Measurements from ENCODE around the gene POLL.

Gene POLL

GRCh38 chr10:101559596-101560297, 28.3 kb downstream of the POLL start:
- DNase-seq, result no peak

DNA sequence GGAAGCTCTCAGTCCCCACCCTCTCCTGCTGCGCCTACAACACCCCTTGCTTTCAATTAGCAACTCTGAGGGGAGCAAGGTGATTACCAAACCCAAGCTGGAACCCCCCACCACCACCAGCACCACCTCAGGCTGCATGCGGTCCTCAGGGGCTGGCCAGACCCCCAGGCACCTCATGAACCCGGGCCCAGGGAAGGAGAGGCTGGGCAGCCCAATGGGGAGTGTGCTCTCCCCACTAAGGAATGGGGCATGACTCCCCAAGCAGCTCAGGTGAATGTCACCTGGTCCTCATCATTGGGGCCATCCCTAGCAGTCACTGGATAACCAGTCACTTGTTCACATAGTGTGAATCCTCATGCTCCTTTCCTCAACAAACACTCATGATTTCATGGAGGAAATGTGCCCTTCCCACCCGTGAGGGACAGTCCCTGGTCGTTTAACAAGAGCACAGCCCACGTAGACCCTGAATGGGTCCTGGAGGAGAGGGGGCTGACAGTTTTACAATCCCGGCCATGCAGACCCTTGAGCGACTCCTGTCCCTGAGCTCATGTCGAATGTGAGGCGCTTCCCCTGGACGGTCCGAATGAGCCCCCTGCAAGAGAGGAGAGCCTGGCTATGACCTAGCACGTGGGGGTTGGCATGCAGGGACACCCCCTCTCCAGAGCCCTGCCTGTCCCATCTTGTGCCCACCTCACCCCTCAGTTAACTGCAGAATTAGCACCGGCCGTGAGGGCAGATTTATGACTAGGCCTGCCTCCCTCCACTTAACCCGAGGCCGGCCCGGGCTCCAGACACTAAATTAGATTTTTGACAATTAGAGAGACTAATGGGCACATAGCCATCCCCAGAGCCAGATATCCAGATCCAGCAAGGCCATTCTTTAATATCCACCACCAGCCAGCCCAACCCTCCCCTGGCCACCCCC, 29.1 kb downstream of the POLL start:
- no peak for DNase-seq

DNA sequence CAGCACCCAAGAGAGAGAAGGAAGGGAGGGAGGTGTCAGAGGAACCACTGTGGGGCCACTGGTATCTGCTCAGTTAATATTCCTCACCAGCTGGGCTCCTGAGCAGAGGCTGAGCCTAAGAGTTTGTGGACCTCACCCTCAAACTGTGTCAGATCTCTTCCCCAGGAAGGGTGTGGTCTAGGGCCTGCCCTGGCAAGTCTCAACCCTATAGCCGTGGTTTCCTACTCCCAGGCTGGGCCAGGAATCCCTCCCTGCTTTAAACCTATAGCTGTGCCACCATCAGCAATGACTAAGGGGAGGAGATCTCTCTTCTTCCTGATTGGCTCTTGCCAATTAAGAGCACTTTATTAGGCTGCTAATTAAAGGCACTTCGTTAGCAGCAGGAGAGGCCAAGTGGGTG, 29.9 kb downstream of the POLL start:
- no peak for DNase-seq

DNA sequence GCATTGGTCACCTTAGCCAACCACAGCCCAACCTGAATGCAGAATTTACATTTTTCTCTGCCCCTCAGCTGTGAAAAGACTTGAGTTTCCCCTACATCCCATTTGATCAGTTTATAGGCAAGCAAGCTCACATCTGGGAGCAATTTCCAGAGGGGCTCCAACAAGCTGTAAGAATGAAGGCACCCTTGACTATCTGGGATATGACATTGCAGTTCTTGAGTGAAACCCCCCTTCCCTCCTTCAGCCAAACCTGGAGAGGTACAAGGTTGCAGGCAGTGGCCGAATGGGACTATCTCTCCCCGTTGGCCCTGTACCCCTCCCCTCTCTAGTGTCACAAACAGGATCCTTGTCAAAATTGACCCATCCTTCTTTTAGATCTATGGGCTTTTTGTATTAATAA, 30.5 kb downstream of the POLL start:
- DNase-seq, result no peak

GRCh38 chr10:101552442-101552841, 35.6 kb downstream of the POLL start:
- no peak for DNase-seq

- DNase-seq, result no peak
These were observed 37.1 kb downstream of the POLL start for GRCh38 chr10:101550965-101551364.

DNA sequence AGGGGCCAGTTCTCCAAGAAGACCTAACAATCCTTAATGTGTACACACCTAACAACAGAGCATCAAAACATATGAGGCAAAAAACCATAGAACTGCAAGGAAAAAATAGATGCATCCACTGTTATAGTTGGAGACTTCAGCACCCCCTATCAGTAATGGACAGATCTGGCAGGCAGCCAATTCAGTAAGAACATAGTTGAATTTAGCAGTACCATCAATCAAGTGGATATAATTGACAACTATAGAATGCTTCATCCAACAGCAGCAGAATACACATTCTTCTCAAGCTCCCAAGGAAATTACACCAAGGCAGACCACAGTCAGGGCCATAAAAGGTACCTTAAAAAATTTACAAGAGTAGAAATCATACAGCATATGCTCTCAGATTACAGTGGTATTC, 42.2 kb downstream of the POLL start:
- no peak for DNase-seq

DNA sequence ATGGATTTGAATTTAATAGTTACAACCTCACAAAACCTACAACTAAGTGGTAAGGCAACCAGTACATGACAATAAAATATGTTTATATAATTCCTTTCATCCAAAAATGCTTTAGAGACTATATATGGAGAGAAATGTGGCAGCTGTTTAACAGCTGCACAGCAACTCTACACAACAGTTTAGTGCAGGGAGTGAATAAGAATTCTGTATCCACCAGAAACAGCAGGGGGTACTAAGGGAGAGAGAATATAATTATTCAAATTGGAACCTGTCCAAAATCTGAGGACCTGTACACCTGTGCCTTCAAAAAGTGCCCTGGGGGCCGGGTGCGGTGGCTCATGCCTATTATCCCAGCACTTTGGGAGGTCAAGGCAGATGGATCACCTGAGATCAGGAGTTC, 49.6 kb downstream of the POLL start:
- no peak for DNase-seq

DNA sequence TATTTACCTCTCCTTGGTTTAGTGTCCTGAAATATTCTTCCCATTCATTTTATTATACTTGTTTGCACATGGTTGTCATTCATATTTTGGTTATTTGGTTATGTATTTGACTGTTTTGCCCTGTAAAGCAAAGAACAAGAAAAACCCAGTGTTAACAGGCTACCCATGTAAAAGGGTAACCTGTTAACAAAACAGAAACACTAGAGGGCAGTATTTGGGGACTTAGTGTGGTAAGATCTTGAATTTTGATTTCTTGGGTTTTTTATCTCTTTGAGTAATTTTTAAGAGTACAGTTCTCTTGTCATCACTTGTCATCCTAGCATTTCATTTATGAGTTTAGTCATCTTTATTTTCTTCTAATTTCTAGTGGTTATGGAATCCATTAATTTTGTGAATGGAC, 51.3 kb downstream of the POLL start:
- DNase-seq, result peak; percentile 58 to 69 (median 66)

- DNase-seq, result no peak
These were observed 52.1 kb downstream of the POLL start for GRCh38 chr10:101535949-101536348.

DNA sequence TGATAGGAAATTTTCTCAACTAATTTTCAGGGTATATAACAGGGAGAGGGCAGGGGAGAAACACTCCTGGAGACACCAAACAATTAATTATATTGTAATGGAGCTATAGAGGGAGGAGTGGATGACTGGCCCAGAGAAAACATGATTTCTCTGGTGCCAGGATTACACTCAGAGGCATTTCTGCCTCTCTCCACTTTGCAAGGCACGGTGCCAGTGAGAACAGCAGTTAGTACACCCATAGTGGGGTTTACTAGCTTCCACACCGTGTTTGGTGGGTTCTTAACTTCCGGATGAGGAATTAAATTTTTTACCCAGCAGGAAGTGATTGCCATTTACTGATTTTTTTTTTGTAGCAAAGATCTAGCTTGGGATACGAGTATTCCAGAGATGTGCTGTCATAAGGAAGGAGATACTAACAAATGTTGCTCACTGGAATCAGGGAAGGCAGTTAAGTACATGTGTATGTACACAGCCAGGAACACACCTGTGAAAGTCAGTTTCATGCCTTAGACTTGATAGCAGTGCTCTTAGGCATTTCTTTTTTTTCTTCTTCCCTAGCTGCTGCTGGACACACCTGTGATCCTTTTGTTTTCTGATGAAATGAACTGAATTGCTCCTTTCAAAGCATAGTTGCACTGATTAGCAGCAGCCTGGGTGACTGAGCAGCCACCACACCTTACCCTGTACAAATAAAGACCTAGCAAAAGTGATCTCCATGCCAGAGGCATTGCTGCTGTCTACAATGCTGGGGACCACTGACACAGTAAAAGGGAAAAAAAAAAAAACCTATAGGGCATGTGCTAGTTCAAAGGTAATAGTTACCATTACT, 58.1 kb downstream of the POLL start:
- DNase-seq, result no peak

- DNase-seq, result no peak
These were observed 58.9 kb downstream of the POLL start for GRCh38 chr10:101529207-101529606.
